SIG-M5 treated with dmso at 0.1 percent for 504 hours (cell line): ENCODE measurements around the gene ZNF133.
"Not testable (repeated sequence)": the region's sequence is repeated elsewhere in the genome, so short reads cannot be mapped to it uniquely, and the experiment has no call there.

Source experiments
- DNase-seq: peaks from one replicate; lab custom pipeline; 2025; ENCODE audit not compliant: unreplicated experiment; lab: John Stamatoyannopoulos, UW

ZNF133 gene

DNA sequence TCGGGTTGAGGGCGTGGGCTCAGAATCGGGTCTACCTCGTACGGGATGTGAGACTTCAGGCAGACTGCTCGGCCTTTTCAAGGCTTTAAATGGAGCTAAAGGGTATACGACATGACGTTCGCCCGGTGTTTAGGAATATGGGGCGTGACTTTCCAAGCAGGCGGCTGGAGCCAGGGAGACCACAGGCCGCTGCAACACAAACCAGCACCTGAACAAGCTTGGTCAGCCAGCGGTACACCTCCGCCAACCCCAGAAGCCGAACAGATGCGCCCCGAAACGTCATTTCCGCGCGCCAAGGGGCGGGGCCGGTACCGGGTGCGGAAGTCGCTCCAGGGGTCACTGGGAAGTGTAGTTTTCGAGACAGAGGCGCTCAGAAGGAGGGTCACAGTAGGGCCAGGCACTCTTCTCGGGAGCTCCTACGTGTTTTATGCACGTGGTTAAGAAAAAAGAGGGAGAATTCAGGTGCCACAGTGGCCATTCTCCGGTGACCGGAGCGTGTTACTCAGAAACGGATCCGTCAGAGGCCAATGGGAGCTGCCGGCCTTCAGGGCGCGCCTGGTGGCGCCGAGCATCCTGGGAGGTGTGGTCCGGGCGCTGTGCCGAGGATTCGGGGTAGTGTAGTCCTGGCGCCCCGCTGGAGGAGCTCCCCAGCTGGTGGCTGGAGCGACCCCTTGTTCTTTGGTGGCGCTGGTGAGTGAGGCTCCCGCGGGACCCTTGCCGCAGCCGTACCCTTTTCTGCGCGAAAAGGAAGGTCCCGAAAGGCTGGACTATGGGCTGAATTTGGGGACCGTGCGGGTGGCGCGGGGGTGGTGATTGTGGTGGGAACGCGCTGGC lies at the start of gene ZNF133:
ZNF133 (plus strand) TSS at position 613 of the 834 bp plus-strand sequence. CDS start 17,160 bp downstream, outside the sequence.
- peak; percentile 94 for DNase-seq

- DNase-seq, result no peak
Measured at GRCh38 chr20:18240997-18241396, 47.3 kb upstream of the ZNF133 start.

GRCh38 chr20:18243802-18244201 lies 44.5 kb upstream of the ZNF133 start:
- DNase-seq, result no peak

GRCh38 chr20:18248545-18248944 lies 39.8 kb upstream of the ZNF133 start:
- not testable (repeated sequence) for DNase-seq

- DNase-seq, result no peak
Measured at GRCh38 chr20:18250217-18250616, 38.1 kb upstream of the ZNF133 start.

DNA sequence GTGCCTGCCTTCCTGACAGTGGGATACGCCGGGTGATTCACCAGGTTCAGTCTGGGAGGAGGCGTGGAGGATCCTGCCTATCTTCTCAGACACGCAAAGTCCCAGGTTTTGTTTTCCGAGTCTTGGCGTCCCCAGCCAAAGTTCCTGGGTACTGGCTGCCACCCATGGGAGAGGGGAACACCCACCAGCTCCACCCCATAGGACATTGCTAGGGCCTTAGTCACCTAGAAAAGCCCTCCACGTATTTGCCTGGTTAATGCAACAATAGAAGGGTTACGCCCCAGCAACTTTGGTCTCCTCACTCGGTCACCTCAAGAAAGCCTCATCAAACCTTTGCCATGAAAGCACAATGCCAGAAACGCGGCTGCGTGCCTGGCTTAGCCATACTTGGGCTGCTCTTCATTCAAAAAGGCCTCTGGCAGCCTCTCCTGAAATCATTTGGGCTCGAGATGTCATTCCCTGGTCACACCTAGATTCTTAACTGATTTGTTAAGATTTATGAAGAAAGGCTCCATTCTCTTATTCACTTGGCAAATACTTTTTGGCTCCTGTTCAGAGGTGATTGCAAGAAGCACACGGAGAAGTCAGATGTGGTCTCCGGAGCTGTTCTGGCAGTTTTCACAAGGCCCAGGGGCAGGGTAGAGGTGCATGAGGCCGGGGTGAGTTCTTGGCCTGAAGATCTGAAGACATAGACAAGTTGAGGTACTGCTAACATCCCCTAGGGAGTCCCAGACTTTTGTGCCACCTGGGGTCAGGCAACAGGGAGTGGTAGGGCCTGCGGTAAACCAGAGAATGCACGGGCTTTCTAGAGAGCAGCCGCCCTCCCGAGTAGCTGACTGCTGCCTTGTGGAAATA lies 35.5 kb upstream of the ZNF133 start:
- DNase-seq, result no peak

DNA sequence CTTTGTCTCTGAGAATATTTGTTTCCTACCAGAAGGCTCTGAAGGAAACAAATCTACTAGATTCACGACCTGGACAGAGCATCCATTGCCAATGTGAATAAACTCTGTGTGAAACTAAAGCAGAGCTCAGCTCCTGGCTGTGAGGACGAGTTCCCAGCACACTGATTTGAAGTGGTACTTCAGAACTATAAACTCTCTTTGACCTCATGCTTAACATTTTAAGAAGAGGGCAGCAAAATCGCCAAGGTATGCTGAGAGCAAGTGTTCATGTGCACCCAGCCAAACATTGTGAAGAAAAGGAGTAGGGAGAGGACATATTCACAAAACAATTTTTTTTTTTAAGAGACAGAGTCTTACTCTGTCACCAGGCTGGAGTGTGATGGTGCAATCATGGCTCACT lies 33.7 kb upstream of the ZNF133 start:
- no peak for DNase-seq

- no peak for DNase-seq
Measured at GRCh38 chr20:18255526-18255925, 32.8 kb upstream of the ZNF133 start.

- no peak for DNase-seq
Measured at GRCh38 chr20:18256440-18257090, 31.8 kb upstream of the ZNF133 start.

GRCh38 chr20:18258126-18258860 lies 30.0 kb upstream of the ZNF133 start:
- no peak for DNase-seq

DNA sequence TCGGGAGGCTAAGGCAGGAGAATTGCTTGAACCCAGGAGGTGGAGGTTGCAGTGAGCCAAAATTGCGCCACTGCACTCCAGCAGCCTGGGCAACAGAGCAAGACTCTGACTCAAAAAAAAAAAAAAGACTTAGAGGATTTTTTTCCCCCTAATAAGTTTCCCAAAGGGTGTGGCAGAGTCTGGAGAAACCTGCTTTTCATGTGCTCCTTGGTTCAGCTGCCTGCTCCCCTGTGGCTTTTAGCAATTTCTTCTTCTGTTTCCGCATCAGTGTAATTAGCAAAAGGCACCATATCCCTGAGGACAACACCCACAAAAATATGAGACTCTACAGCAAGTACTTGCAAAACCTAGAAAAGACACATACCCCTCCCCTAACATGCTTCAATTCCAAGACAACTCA lies 28.6 kb upstream of the ZNF133 start:
- DNase-seq, result no peak

GRCh38 chr20:18263723-18264122 lies 24.6 kb upstream of the ZNF133 start:
- no peak for DNase-seq

DNA sequence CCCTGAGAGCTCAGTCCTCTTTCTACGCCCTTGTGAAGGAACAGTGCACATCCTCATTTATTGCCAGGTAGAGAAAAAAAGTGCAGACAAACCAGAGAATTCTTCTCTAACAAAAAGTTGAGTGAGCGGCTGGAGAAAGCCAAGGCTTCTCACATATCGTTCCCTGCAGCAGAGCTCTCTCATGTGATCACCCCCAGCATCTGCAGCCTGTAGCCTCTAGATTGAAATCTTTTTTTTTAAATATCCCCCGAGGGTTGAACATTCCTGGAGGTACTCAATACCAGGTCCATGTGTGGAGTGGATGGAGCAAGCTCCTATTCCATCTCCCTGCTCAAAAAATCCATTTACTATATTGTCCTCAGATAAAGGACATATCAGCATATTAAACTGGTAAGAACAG lies 22.9 kb upstream of the ZNF133 start:
- no peak for DNase-seq

DNA sequence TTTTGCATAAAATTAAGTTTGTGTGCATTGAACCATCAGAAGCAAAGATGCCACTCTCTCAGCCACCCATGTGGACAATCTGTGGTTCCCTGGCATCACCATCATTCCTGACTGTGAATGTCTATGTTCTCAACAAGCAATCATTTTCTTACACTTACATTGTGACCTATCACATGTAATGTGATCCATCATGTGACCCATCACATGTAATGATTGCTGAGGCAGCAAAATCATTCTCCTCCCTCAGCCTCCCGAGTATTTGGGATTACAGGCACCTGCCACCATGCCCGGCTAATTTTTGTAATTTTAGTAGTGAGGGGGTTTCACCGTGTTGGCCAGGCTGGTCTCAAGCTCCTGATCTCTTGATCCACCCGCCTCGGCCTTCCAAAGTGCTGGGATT lies 22.0 kb upstream of the ZNF133 start:
- no peak for DNase-seq

- no peak for DNase-seq
Measured at GRCh38 chr20:18267815-18268214, 20.5 kb upstream of the ZNF133 start.

DNA sequence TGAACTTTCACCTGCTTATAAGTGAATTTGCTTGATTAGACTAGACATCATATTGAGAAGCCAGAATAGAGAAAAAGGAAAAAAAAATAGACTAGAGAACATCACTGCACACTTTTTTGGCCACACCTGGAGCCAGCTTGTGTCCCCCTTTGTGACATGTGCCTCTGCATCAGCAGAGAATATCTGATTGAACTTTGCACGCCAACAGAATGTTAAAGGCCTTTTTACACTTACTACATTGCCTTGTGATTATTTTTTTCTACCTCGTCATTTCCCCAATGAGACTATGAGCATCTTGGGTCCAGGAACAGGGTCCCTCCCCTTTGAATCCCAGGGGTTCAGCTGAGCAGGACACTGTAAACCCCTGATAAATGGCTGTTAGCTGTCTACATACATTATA lies 17.2 kb upstream of the ZNF133 start:
- DNase-seq, result no peak

- peak; percentile 47 for DNase-seq
Measured at GRCh38 chr20:18272451-18272850, 15.9 kb upstream of the ZNF133 start.

- no peak for DNase-seq
Measured at GRCh38 chr20:18273738-18274137, 14.6 kb upstream of the ZNF133 start.

DNA sequence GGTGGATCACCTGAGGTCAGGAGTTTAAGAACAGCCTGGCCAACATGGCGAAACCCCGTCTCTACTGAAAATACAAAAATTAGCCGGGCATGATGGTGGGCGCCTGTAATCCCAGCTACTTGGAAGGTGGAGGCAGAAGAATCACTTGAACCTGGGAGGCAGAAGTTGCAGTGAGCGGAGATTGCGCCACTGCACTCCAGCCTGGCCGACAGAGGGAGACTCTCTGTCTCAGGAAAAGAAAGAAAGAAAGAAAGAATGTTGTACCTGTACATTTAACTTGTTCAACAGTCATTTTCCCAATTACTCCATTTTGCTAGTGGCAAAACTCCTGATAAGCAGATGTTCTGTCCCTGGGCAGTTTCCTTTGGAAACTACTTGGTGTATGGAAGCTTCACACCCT lies 12.4 kb upstream of the ZNF133 start:
- DNase-seq, result not testable (repeated sequence)

DNA sequence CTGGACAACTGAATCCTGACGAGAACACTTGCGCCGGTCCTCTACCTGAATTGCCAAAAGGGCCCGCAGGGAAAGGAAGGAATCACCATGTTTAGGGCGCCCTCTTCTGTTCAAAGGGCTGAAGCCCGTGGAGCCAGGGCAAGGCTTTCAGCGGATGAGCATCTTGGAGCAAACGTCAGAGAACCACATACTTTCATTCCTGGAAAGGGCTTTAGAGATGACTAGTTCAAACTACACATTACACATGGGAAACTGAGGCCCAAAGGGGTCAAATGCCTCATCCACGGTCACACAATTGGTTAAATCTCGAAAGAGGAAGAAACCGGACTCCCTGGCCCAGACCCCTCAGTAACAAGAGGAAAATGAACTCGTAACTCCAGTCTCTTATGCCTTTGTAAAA lies 11.5 kb upstream of the ZNF133 start:
- peak; percentile 67 for DNase-seq

GRCh38 chr20:18279242-18279641 lies 9.1 kb upstream of the ZNF133 start:
- DNase-seq, result peak; percentile 66
